ENCODE measurements around the gene ANKRD22.

- TF ChIP-seq EZH2 (IDR thresholded peaks at IDR 0.05; ENCODE audit: borderline replicate concordance, low read depth, low read length, severe bottlenecking): no peak
- no peak for TF ChIP-seq CTCF (IDR thresholded peaks at IDR 0.05; ENCODE audit: borderline replicate concordance, extremely low read depth, low read length, poor library complexity, severe bottlenecking)
These were observed 18.4 kb upstream of the ANKRD22 start for GRCh38 chr10:88870089-88870488.
